GM19395 (cell line): ENCODE data around the gene SPPL2B.
"Not testable (repeated sequence)": the region's sequence is repeated elsewhere in the genome, so short reads cannot be mapped to it uniquely, and the experiment has no call there.

Experiments used
- ATAC-seq: cut with Tn5 transposase; IDR thresholded peaks from one replicate; pipeline ENCODE4 v1.9.1; 2021; ENCODE audit warnings: mild to moderate bottlenecking, moderate library complexity; ENCODE audit not compliant: unreplicated experiment

The SPPL2B gene

DNA sequence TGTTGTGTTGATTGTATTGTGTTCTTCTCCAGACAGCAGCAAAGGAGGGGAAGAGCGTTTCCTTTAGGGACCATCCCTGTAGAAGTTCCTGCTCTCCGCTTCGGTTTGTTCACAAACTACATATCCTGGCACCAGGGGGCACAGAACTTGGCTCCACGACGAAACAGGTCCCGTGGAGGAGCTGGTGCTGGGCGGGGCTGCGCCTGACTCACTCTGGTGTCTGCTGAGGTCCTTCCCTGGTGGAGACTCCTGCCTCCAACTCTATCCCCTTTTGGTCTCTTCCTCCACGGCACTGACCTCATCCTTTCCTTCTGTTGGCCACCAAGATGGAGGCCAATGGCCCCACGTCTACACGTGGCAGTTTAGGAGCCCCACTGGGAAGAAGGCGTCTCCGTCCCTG, 46.3 kb downstream of the SPPL2B start:
- ATAC-seq = no peak

DNA sequence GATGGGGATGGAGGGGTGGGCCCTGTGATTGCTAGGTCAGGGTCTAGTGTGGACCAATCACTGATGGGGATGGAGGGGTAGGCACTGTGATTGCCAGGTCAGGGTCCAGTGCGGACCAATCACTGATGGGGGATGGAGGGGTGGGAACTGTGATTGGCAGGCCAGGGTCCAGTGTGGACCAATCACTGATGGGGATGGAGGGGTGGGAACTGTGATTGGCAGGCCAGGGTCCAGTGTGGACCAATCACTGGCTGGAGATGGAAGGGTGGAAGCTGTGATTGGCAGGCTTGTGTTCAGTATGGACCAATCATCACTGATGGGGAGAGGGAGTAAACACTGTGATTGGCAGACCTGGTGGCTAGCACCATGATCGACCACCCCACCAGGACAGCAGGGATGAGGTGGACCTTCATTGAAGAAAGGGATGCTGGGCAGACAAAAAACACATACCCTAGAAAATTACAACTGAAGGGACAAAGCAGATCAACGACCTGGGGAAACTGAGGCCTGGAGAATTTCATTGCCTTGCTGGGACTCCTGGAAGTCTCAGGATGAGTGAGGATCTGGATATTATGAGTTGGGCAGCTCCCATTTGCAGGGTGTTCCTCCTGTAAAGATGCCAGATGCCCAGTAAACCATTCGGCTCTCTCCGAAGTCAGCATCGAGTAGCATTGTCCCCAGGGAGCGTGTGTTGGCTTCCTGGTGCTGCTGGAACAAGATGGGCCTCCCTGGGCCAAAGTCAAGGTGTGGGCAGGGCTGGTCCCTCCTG, 47.1 kb downstream of the SPPL2B start:
- no peak for ATAC-seq

DNA sequence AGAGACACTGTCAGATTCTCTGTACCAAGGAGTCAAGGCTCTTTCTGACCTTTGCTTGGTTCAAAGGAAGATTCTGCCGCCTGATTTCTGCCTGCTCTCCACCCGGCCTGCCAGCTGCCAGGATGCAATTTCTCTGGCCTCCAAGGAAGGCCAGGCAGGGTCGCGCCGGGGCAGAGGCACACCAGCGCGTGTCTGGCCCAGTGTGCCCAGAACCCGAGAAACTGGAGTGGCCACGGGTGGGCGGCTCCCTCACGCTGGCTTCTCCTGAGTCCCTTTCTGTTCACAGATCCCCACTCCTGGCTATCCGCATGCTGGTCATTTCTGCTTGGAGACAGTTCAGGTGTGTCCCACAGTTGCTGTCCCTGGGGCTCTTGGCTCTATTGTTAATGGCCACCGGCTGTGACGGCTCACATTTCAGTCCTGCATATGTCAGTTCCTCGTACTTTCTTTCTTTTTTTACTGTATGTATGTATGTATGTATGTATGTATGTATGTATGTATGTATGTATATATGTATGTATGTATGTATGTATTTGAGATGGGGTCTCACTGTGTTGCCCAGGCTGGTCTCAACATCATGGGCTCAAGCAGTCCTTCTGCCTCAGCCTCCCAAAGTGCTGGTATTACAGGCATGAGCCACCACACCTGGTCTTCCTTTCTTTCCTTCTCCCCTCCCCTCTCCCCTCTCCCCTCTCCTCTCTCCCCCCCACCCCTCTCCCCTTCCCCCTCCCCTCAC, 48.5 kb downstream of the SPPL2B start:
- ATAC-seq = no peak

DNA sequence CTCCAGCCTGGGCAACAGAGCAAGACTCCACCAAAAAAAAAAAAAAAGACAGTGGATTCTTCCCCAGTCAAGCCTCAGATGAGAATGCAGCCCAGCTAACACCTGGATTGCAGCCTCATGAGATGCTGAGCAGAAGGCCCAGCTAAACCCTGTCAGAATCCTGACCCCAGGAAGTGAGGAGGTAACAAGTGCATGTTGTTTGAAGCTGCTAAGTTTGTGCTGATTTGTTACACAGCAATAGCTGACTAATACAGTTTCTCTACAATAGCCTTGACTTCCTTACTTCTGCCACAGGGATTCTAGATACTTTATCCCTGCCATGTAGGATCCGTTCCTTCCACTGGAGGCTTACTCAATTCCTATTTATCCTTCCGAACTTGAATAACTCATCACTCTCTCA, 52.1 kb downstream of the SPPL2B start:
- ATAC-seq = no peak

DNA sequence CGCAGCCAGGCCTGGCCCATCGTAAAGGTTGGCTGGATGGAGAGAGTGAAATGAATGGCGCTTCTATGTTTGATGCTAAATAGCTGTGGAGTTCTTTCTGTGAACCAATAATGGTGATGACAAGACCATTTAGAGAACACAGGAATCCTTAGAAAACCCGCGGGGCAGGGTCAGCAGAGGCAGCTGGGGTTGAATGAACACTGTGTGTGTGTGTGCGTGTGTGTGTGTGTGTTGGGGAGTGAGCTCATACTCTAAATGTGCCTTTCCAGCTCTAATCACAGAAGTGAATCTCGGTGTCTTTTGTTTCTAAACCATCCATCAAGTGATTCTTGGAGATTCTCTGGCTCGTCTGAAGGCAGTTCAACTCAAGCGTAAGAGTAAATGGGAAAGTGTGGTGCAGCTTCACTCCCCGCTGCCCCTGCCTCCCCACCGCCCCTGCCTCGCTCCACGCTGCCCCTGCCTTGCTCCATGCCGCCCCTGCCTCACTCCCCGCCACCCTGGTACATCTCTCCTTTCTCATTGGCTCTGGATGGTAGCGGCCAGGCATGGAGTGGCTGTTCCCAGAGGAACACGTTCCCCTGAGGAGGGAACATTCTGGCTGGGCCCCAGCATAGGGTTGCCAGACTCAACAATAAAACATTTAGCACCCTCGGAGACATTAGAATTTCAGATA, 52.8 kb downstream of the SPPL2B start:
- no peak for ATAC-seq

DNA sequence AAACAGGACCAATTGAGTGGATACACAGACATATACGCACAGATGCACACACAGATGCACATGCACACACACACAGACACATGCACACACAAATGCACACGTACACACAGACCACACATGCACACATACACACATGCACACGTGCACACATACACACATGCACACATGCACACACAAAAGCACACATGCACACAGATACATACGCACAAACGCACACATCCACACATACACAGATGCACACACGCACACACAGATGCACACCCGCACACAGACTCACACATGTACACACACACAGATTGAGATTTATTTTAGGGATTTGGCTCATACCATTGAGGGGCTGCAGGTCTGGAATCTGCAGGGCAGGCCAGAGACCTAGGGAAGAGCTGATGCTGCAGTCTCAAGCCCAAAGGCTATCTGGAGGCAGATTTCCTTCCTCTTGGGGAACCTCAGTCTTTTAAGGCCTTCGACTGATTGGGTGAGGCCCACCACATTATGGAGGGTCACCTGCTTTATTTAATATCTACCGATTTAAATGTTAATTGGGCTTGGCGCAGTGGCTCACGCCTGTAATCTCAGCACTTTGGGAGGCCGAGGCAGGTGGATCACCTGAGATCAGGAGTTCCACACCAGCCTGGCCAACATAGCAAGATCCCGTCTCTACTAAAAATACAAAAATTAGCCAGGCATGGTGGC, 54.2 kb downstream of the SPPL2B start:
- ATAC-seq = no peak

DNA sequence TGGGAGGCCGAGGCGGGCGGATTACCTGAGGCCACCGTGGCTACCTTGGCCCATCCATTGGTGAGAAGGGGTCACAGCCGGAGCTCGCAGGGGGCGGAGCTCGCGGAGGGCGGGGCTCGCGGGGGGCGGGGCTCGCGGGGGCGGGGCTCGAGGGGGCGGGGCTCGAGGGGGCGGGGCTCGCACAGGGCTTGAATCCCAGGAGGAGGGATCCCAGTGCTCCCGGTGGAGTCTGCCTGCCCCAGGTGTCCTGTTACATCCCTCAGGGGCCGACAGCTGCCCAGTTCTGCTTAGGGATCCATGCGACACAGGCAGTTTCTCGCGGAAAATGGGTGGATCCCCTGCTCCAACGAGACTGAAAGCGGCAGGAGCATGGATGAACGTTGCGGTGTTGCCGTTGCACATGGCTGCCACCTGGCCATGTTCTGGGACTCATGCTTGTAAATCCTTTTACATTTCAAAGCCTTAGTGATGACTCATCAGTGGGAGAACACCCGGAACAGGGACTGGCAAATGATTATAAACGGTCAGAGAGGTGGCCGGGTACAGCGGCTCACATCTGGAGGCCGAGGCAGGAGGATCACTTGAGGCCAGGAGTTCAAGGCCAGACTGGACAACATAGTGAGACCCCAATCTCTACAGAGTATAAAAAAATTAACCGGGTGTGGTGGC, 56.7 kb downstream of the SPPL2B start:
- ATAC-seq = no peak

DNA sequence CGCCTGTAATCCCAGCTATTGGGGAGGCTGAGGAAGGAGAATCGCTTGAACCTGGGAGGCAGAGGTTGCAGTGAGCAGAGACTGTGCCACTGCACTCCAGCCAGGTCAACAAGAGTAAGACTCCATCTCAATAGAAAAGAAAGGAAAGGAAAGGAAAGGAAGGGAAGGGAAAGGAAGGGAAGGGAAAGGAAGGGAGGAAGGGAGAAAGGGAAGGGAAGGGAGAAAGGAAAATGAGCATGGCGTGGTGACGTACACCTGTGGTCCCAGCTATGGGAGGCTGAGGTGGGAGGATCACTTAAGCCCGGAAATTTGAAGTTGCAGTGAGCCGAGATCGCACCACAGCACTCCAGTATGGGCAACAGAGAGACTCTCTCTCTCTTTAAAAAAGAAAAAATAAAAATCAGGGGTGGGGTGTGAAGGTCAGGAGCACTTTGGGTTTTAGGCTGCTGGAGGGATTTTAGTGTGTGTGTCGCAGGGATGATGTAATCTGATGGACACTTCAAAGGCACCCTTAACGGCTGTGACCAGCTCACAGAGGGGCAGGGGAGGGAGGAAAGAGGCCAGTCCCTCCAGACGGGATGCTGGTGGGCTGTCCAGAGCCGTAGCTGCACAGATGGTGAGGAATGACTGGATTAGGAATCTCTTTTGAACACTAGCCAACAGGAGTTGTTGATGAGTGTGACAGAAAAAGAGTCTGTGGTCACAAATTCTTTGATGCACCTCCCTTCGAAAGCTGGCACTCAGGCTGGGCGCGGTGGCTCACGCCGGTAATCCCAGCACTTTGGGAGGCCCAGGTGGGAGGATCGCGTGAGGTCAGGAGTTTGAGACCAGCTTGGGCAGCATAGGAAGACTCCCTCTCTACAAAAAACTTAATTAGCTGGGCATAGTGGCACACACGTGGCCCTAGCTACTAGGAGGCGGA, 59.1 kb downstream of the SPPL2B start:
- ATAC-seq = no peak

DNA sequence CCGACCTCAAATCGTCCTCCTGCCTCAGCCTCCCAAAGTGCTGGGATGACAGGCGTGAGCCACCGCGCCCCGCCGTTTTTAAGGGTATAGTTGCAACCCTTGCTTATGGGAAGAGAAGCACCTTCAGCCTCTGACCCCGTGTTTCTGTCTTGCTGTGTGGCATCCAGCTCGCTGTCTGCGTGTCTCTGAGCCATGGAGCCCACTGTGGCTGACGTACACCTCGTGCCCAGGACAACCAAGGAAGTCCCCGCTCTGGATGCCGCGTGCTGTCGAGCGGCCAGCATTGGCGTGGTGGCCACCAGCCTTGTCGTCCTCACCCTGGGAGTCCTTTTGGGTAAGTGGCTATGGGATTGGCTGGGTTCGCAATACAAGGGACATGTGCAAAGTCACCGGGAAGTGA, 61.1 kb downstream of the SPPL2B start:
- ATAC-seq = no peak

DNA sequence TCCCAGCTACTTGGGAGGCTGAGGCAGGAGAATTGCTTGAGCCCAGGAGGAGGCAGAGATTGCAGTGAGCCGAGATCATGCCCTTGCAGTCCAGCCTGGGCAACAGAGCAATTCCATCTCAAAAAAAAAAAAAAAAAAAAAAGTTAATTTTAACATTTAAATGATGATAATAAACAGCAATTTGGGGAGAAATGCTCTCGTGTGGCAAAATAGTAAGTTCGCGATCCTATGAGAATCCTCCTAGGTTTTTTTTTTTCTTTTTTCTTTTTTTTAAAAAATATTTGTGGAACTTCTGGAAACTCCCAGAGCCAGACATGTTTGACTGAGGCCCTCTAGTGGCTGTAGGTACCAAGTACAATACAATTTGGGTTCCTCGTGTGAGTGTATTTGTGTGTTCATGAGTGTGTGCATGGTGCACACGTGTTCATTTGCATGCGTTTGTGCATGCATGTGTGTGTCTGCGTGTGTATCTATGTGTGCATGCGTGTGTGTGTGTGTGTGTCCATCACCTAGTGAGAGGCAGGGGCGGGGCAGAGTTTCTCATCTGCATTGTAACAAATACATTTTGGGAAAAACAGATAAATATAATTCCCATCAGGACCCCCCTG, 62.7 kb downstream of the SPPL2B start:
- no peak for ATAC-seq

DNA sequence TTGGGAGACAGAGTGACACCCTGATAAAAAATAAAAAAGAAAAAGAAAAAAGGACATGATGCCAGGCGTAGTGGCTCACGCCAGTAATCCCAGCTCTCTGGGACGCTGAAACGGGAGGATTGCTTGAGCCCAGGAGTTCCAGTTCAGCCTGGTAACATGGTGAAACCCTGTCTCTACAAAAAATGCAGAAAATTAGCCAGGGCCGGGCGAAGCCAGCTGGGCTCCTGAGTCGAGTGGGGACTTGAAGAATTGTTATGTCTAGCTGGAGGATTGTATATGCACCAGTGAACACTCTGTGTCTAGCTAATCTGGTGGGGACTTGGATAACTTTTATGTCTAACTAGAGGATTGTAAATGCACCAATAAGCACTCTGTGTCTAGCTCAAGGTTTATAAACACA, 63.9 kb downstream of the SPPL2B start:
- no peak for ATAC-seq

DNA sequence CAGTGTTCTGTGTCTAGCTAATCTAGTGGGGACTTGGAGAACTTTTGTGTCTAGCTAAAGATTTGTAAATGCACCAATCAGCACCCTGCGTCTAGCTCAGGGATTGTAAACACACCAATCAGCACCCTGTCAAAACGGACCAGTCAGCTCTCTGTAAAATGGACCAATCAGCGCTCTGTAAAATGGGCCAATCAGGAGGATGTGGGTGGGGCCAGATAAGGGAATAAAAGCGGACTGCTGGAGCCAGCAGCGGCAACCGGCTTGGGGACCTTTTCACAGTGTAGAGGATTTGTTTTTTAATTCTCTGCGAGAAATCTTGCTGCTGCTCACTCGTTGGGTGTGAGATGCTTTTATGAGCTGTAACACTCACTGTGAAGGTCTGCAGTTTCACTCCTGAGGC, 64.4 kb downstream of the SPPL2B start:
- not testable (repeated sequence) for ATAC-seq

DNA sequence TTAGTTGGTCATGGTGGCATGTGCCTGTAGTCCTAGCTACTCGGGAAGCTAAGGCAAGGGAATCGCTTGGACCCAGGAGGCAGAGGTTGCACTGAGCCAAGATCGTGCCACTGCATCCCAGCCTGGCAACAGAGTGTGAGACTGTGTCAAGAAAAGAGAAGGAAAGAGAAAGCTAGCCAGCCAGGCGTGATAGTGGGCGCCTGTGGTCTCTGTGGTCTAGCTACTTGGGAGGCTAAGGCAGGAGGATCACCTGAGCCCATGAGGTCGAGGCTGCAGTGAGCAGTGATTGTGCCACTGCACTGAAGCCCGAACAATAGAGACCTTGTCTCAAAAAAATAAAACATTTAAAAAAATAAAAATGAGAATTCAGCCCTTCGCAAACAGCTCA, 65.6 kb downstream of the SPPL2B start:
- no peak for ATAC-seq

DNA sequence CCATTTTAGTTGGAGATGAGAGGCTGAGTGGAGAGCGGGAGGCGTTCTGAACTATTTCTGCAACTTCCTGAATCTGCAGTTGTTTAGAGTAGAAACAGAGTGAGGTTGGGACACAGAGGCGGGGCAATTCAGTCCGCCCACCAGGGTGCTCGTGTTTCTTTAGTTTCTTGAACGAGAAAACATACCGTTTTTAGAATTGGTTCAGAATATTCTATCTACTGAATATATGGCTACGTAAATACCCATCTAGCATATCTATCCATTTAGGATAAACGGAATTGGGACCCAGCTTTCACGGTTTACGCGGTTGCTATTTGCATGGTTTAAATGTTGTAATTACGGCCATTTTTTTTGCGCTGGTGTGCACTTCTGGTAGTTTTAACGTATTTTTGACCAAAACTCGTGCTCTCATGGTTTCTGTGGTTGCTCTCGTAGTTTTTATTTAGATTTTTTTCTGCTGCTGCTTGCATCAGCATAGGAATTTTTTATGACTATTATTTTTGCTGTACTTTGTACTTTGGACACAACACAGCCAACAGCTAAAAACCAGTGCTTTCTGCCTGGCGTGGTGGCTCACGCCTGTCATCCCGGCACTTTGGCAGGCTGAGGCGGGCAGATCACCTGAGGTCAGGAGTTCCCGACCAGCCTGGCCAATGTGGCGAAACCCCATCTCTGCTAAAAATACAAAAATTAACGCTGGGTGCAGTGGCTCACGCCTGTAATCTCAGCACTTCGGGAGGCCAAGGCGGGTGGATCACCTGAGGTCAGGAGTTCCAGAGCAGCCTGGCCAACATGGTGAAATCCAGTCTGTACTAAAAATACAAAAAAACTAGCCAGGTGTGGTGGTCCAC, 66.2 kb downstream of the SPPL2B start:
- ATAC-seq = no peak

DNA sequence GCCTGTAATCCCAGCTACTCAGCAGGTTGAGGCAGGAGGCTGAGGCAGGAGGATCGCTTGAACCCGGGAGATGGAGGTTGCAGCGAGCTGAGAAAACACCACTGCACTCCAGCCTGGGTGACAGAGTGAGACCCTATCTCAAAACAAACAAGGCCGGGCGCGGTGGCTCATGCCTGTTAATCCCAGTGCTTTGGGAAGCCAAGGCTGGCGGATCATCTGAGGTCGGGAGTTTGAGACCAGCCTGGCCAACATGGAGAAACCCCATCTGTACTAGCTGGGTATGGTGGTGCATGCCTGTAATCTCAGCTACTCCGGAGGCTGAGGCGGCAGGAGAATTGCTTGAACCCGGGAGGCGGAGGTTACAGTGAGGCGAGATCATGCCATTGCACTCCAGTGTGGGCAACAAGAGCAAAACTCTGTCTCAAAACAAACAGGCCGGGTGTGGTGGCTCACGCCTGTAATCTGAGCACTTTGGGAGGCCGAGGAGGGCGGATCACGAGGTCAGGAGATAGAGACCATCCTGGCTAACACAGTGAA, 66.9 kb downstream of the SPPL2B start:
- not testable (repeated sequence) for ATAC-seq

DNA sequence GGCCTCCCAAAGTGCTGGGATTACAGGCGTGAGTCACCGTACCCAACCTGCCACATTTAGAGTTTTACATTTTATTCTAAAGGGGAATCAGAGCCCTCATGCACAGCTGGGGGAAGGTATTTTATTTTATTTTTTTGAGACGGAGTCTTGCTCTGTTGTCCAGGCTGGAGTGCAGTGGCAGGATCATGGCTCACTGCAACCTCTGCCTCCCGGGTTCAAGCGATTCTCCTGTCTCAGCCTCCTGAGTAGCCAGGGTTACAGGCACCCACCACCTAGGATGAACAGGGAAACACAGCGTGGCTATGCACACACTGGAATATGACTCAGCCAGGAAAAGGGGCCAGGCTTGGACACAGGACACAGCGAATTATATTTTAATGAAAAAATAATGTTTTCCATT, 68.7 kb downstream of the SPPL2B start:
- not testable (repeated sequence) for ATAC-seq

DNA sequence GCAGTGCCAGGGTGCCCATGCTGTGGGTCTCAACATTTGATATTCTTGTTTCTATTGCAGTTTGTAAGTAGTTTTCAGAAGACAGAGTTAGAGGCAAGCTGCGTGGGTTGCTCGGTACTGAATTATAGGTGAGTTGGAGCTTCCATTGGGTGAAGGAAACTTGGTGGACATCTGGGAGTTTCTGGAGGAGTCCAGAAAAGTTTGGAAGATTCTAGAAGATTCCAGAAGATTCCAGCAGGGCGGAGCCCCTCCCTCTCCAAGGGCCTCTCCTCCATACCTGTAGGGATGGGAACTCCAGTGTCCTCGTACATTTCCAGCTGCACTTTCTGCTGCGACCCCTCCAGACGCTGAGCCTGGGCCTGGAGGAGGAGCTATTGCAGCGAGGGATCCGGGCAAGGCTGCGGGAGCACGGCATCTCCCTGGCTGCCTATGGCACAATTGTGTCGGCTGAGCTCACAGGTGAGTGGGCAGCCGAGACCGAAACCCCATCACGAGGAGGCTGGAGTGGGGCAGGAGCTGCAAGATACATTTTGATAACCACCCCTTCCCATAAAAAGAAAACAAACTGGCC, 70.3 kb downstream of the SPPL2B start:
- no peak for ATAC-seq

DNA sequence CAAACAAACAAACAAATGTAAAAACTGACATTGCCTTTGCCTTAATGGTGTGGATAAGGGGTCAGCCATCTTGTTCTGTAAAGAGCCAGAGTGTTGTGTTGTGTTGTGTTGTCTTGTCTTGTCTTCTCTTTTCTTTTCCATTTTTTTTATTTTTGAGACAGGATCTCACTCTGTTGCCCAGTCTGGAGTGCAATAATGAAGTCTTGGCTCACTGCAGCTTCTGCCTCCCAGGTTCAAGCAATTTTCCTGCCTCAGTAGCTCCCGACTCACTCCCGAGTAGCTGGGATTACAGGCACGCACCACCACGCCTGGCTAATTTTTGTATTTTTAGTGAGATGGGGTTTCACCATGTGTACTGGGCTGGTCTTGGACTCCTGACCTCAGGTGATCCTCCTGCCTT, 71.1 kb downstream of the SPPL2B start:
- ATAC-seq = no peak
